ENCODE data around the gene MED25.

DNA sequence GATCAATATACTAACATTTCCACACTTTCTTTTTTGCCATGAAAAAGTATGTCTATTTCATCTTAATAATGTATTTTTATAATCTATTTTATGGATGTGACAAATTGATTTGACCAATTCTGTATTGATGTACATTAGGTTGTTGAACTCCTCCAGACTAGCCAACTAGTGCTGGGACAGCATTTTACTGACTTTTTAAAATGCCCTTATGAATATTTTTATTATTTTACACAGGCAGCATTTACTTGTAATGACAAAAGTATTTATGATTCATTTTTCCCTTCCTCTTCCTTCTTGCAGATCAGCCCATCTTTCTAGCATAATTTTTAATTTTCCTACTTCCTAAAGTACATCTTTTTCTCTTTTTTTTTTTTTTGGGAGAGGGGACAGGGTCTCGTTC is 4.1 kb upstream of the MED25 start:
- TF ChIP-seq, protein P1, sequence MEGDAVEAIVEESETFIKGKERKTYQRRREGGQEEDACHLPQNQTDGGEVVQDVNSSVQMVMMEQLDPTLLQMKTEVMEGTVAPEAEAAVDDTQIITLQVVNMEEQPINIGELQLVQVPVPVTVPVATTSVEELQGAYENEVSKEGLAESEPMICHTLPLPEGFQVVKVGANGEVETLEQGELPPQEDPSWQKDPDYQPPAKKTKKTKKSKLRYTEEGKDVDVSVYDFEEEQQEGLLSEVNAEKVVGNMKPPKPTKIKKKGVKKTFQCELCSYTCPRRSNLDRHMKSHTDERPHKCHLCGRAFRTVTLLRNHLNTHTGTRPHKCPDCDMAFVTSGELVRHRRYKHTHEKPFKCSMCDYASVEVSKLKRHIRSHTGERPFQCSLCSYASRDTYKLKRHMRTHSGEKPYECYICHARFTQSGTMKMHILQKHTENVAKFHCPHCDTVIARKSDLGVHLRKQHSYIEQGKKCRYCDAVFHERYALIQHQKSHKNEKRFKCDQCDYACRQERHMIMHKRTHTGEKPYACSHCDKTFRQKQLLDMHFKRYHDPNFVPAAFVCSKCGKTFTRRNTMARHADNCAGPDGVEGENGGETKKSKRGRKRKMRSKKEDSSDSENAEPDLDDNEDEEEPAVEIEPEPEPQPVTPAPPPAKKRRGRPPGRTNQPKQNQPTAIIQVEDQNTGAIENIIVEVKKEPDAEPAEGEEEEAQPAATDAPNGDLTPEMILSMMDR (IDR thresholded peaks at IDR 0.05) = no peak
- no peak for TF ChIP-seq EP300 (IDR thresholded peaks at IDR 0.05)
